Neural cell (in vitro differentiated cells): Measurements from ENCODE around the gene FKRP. TPM values are rescaled to one million over a fixed set of nuclear protein-coding genes. Genes with fewer than 3 reads are reported as not detected.

Experiments
- H2AFZ ChIP-seq: fragments of 200-600, 300-800 bp; sonication (generic), shearing (Covaris generic); 2 replicates; pipeline ENCODE4 v1.6.0; 2014; ENCODE audit warnings: low read depth, mild to moderate bottlenecking, antibody characterized with exemption, low read length, moderate library complexity
- H3F3A ChIP-seq: fragments of 200-600 bp; shearing (Covaris generic); 2 replicates; pipeline ENCODE4 v1.6.1; 2016; ENCODE audit warnings: mild to moderate bottlenecking, moderate library complexity, mixed read lengths, antibody characterized with exemption, low read length; ENCODE audit not compliant: insufficient read depth, poor library complexity, severe bottlenecking
- H3K27ac ChIP-seq: fragments of 200-600, 300-800 bp; sonication (generic), shearing (Covaris generic); 2 replicates; pipeline ENCODE4 v1.5.1; 2014; ENCODE audit warnings: mild to moderate bottlenecking, low read length, moderate library complexity
- H3K27me3 ChIP-seq: fragments of 300-800, 200-600 bp; sonication (generic), shearing (Covaris generic); 2 replicates; pipeline ENCODE4 v1.6.0; 2014; ENCODE audit warnings: mild to moderate bottlenecking, low read depth, low read length, moderate library complexity; ENCODE audit not compliant: insufficient read depth
- H3K36me3 ChIP-seq: fragments of 300-800, 200-600 bp; sonication (generic), shearing (Covaris generic); 2 replicates; pipeline ENCODE4 v1.5.1; 2014; ENCODE audit warnings: mild to moderate bottlenecking, antibody characterized with exemption, low read length, moderate library complexity; ENCODE audit not compliant: insufficient read depth
- H3K4me2 ChIP-seq: fragments of 300-800, 200-600 bp; sonication (generic), shearing (Covaris generic); 2 replicates; pipeline ENCODE4 v1.6.0; 2014; ENCODE audit warnings: mild to moderate bottlenecking, low read length
- H3K4me3 ChIP-seq: fragments of 300-800, 200-600 bp; sonication (generic), shearing (Covaris generic); 2 replicates; pipeline ENCODE4 v1.5.1; 2014; ENCODE audit warnings: mild to moderate bottlenecking, low read length, moderate library complexity
- H3K79me2 ChIP-seq: fragments of 200-600 bp; shearing (Covaris generic); replicated peaks from 2 replicates; pipeline ENCODE4 v1.6.0; 2014; ENCODE audit warnings: mild to moderate bottlenecking, low read length, moderate library complexity; ENCODE audit not compliant: insufficient read depth
- H3K9ac ChIP-seq: fragments of 300-800, 200-600 bp; sonication (generic), shearing (Covaris generic); 2 replicates; pipeline ENCODE4 v1.6.1; 2016; ENCODE audit warnings: mild to moderate bottlenecking, low read length, mixed read lengths
- H3K9me2 ChIP-seq: fragments of 200-600 bp; shearing (Covaris generic); 2 replicates; pipeline ENCODE4 v1.6.1; 2016; ENCODE audit warnings: mild to moderate bottlenecking, low read length, mixed read lengths; ENCODE audit not compliant: insufficient read depth
- H3K9me3 ChIP-seq: fragments of 200-600, 300-800 bp; sonication (generic), shearing (Covaris generic); 2 replicates; pipeline ENCODE4 v1.6.1; 2016; ENCODE audit warnings: mild to moderate bottlenecking, mixed run types, low read length, moderate library complexity, mixed read lengths
- H4K20me1 ChIP-seq: fragments of 200-600 bp; shearing (Covaris generic); 2 replicates; pipeline ENCODE4 v1.6.1; 2016; ENCODE audit warnings: mild to moderate bottlenecking, mixed run types; ENCODE audit not compliant: insufficient read depth
- CTCF ChIP-seq: fragments of 450-650 bp; IDR thresholded peaks from 2 replicates; pipeline ENCODE4 v1.5.1; 2014; ENCODE audit warnings: antibody characterized with exemption, mild to moderate bottlenecking, moderate library complexity; ENCODE audit not compliant: poor library complexity, severe bottlenecking
- EP300 ChIP-seq: fragments of 450-650 bp; conservative IDR thresholded peaks from 2 replicates; pipeline ENCODE4 v1.6.1; 2014; ENCODE audit warnings: antibody characterized with exemption, mild to moderate bottlenecking, moderate library complexity; ENCODE audit not compliant: poor library complexity, severe bottlenecking
- EZH2 ChIP-seq: fragments of 200-600, 300-800 bp; shearing (Covaris generic), sonication (generic); IDR thresholded peaks from 2 replicates; pipeline ENCODE4 v1.6.1; 2014; ENCODE audit warnings: antibody characterized with exemption, low read length, borderline replicate concordance, mild to moderate bottlenecking; ENCODE audit not compliant: insufficient read depth, poor library complexity, severe bottlenecking
- MXI1 ChIP-seq: fragments of 450-650 bp; conservative IDR thresholded peaks from 2 replicates; pipeline ENCODE4 v1.6.1; 2014; ENCODE audit warnings: antibody characterized with exemption, mild to moderate bottlenecking; ENCODE audit not compliant: poor library complexity, severe bottlenecking
- POLR2AphosphoS5 ChIP-seq: IDR thresholded peaks from 2 replicates; pipeline ENCODE4 v1.6.1; 2012
- RAD21 ChIP-seq: fragments of 450-650 bp; conservative IDR thresholded peaks from 2 replicates; pipeline ENCODE4 v1.6.1; 2014; ENCODE audit warnings: antibody characterized with exemption, mild to moderate bottlenecking, moderate library complexity
- REST ChIP-seq: IDR thresholded peaks from 2 replicates; pipeline ENCODE4 v1.6.1; 2012; ENCODE audit warnings: borderline replicate concordance
- SMC3 ChIP-seq: fragments of 450-650 bp; conservative IDR thresholded peaks from 2 replicates; pipeline ENCODE4 v1.6.1; 2014; ENCODE audit warnings: antibody characterized with exemption, mild to moderate bottlenecking, moderate library complexity; ENCODE audit not compliant: poor library complexity
- TAF1 ChIP-seq: IDR thresholded peaks from 2 replicates; pipeline ENCODE4 v1.6.1; 2012; ENCODE audit warnings: low read depth
- polyA plus RNA-seq: library from polyadenylated mRNA; depleted of rRNA; stranded (reverse); fragments of >200 nt; gene quantifications from 2 replicates; pipeline ENCODE4 v1.2.3, GENCODE V29; 2014

FKRP gene
- polyA plus RNA-seq, 1 donor from 2014 or later: 27.8 TPM

- no peak overlapping the region for H3K27ac ChIP-seq
- no peaks in the 10 kb centered on the region for H3K36me3 ChIP-seq
- no peaks in the 10 kb centered on the region for H3F3A ChIP-seq
- no peaks in the 10 kb centered on the region for H3K9me3 ChIP-seq
- H3K27me3 ChIP-seq: no peaks in the 10 kb centered on the region
- H3K9me2 ChIP-seq: no peaks in the 10 kb centered on the region
- no peak overlapping the region for H2AFZ ChIP-seq
- no peaks in the 10 kb centered on the region for H4K20me1 ChIP-seq
- no peak overlapping the region for H3K4me3 ChIP-seq
- no peaks in the 10 kb centered on the region for H3K79me2 ChIP-seq
- H3K4me2 ChIP-seq: no peak overlapping the region
- no peak overlapping the region for H3K9ac ChIP-seq
- TF ChIP-seq RAD21 (no peak), MXI1 (no peak), REST (no peak), EP300 (no peak), TAF1 (no peak), SMC3 (no peak), CTCF (no peak), POLR2AphosphoS5 (no peak), EZH2 (no peak)
Observed at GRCh38 chr19:46759206-46759605, 13.3 kb downstream of the FKRP start.

- Histone ChIP-seq H4K20me1 (no peaks in the 10 kb centered on the region), H3K9me2 (no peaks in the 10 kb centered on the region), H3K9ac (no peak overlapping the region), H2AFZ (no peak overlapping the region), H3K27me3 (no peaks in the 10 kb centered on the region), H3K36me3 (no peaks in the 10 kb centered on the region), H3K4me3 (no peak overlapping the region), H3F3A (no peaks in the 10 kb centered on the region), H3K79me2 (no peaks in the 10 kb centered on the region), H3K4me2 (no peak overlapping the region), H3K27ac (no peak overlapping the region), H3K9me3 (no peaks in the 10 kb centered on the region)
- TF ChIP-seq CTCF (no peak), MXI1 (no peak), POLR2AphosphoS5 (no peak)
Observed at GRCh38 chr19:46759817-46760333, 14.0 kb downstream of the FKRP start.
